A549 (cell line): ENCODE results near the gene FERMT3. TPM values are rescaled to one million over a fixed set of nuclear protein-coding genes. Genes with fewer than 3 reads are reported as not detected.

Experiments
- ATAC-seq, 2 experiments: fragments of 200-7000 bp in 1 of 2; fragments of >200 bp in 1 of 2; cut with Nextera tagmentation in 1 of 2; cut with Tn5 transposase in 1 of 2; 3 replicates each; pipeline versions ENCODE4 v1.8.0 to v1.9.1; 2018 to 2020; ENCODE audit warnings: mild to moderate bottlenecking in 1 of 2, moderate library complexity in 1 of 2
- CTCF ChIA-PET: fragments of 300-600 bp; sonication (Branson Sonifier 250); formaldehyde crosslinking; extraction: SDS; loops from one replicate; lab custom pipeline; 2021; ENCODE audit warnings: antibody characterized with exemption, inconsistent platforms; lab: Yijun Ruan, JAX
- POLR2A ChIA-PET: fragments of 350-600 bp; formaldehyde crosslinking; extraction: SDS; loops from one replicate; lab custom pipeline; 2021; ENCODE audit warnings: antibody characterized with exemption, inconsistent platforms; lab: Yijun Ruan, JAX
- DNase-seq, 2 experiments: peaks; one replicate each; pipeline versions ENCODE4 v3.0.0 to v3.0.0-alpha.2; 2011 to 2016; ENCODE audit warnings: low read depth in 1 of 2, low spot score in 1 of 2
- FAIRE-seq: peaks from 2 replicates; lab custom pipeline; 2011; peaks lifted over from hg19 to GRCh38; lab: Jason Lieb, UNC
- H3K27ac ChIP-seq, 2 experiments: fragments of >200 bp; sonication (Bioruptor Twin); formaldehyde crosslinking; 3 replicates each; pipeline ENCODE4 v1.5.1; 2016 to 2017
- H3K4me1 ChIP-seq: fragments of >200 bp; sonication (Bioruptor Twin); formaldehyde crosslinking; 3 replicates; pipeline ENCODE4 v1.6.1; 2016
- H3K4me2 ChIP-seq: fragments of >200 bp; sonication (Bioruptor Twin); formaldehyde crosslinking; 3 replicates; pipeline ENCODE4 v1.6.1; 2016
- H3K4me3 ChIP-seq: fragments of >200 bp; sonication (Bioruptor Twin); formaldehyde crosslinking; 3 replicates; pipeline ENCODE4 v1.5.1; 2016
- H3K9me3 ChIP-seq: fragments of >200 bp; sonication (Bioruptor Twin); formaldehyde crosslinking; 3 replicates; pipeline ENCODE4 v1.6.1; 2016
- BHLHE40 ChIP-seq: IDR thresholded peaks from 2 replicates; pipeline ENCODE4 v1.6.1; 2012; ENCODE audit warnings: low read depth, low read length, inconsistent platforms
- CBX2 ChIP-seq: fragments of 200-600 bp; sonication (generic); IDR thresholded peaks from 2 replicates; pipeline ENCODE4 v1.6.1; 2016; ENCODE audit warnings: low read depth, mild to moderate bottlenecking, borderline replicate concordance
- CEBPB ChIP-seq, 2 experiments: fragments of >200 bp in 1 of 2; sonication (Bioruptor Twin) in 1 of 2; formaldehyde crosslinking in 1 of 2; IDR thresholded peaks; 2 replicates each; pipeline ENCODE4 v1.6.1; 2012 to 2016
- FOXS1 ChIP-seq: fragments of 250-450 bp; sonication (Bioruptor Pico); IDR thresholded peaks from 2 replicates; pipeline ENCODE4 v1.5.0; 2020; ENCODE audit warnings: mild to moderate bottlenecking, moderate library complexity
- HDAC2 ChIP-seq: fragments of 200-600 bp; sonication (generic); IDR thresholded peaks from 2 replicates; pipeline ENCODE4 v1.6.1; 2016
- HEYL ChIP-seq: fragments of 250-450 bp; sonication (Bioruptor Pico); IDR thresholded peaks from 2 replicates; pipeline ENCODE4 v1.8.0; 2021; ENCODE audit warnings: mild to moderate bottlenecking, moderate library complexity
- JUN ChIP-seq, 2 experiments: fragments of >200 bp; sonication (Bioruptor Twin); formaldehyde crosslinking; IDR thresholded peaks; 2 replicates in 1 of 2; 3 replicates in 1 of 2; pipeline ENCODE4 v1.6.1; 2016 to 2017
- KDM5A ChIP-seq: fragments of 200-600 bp; sonication (generic); IDR thresholded peaks from 2 replicates; pipeline ENCODE4 v1.6.1; 2016; ENCODE audit warnings: antibody characterized with exemption, mild to moderate bottlenecking
- MAZ ChIP-seq: fragments of 150-350 bp; IDR thresholded peaks from 2 replicates; pipeline ENCODE4 v1.6.1; 2014; ENCODE audit warnings: antibody characterized with exemption, low read depth, low read length, borderline replicate concordance
- MYC ChIP-seq: IDR thresholded peaks from 2 replicates; pipeline ENCODE4 v1.6.1; 2012; ENCODE audit warnings: mild to moderate bottlenecking, inconsistent platforms, low read length, improper control_type of control experiment, borderline replicate concordance
- NFE2L2 ChIP-seq: fragments of 150-350 bp; conservative IDR thresholded peaks from 2 replicates; pipeline ENCODE4 v1.6.1; 2014; ENCODE audit warnings: low read length
- NPAS2 ChIP-seq: fragments of 250-450 bp; sonication (Bioruptor Pico); IDR thresholded peaks from 2 replicates; pipeline ENCODE4 v1.8.0; 2022; ENCODE audit warnings: mild to moderate bottlenecking, moderate library complexity, borderline replicate concordance
- NR3C1 ChIP-seq: fragments of >200 bp; sonication (Bioruptor Twin); formaldehyde crosslinking; IDR thresholded peaks from 3 replicates; pipeline ENCODE4 v1.6.1; 2017
- PHF8 ChIP-seq: fragments of 200-600 bp; sonication (generic); IDR thresholded peaks from 2 replicates; pipeline ENCODE4 v1.6.1; 2016; ENCODE audit warnings: low read depth, mild to moderate bottlenecking, antibody characterized with exemption, moderate library complexity, borderline replicate concordance
- POLR2AphosphoS2 ChIP-seq: conservative IDR thresholded peaks from 2 replicates; pipeline ENCODE4 v1.6.1; 2012; ENCODE audit warnings: low read length, improper control_type of control experiment, inconsistent platforms
- SREBF2 ChIP-seq: fragments of 450-650 bp; IDR thresholded peaks from 2 replicates; pipeline ENCODE4 v1.6.1; 2014; ENCODE audit warnings: mild to moderate bottlenecking, moderate library complexity
- ZC3H11A ChIP-seq: fragments of 450-650 bp; IDR thresholded peaks from 2 replicates; pipeline ENCODE4 v1.6.1; 2014; ENCODE audit warnings: antibody characterized with exemption, mild to moderate bottlenecking
- ZFP36 ChIP-seq: fragments of 450-650 bp; IDR thresholded peaks from 2 replicates; pipeline ENCODE4 v1.6.1; 2014; ENCODE audit warnings: borderline replicate concordance; ENCODE audit not compliant: partially characterized antibody
- ZSCAN20 ChIP-seq: fragments of 250-450 bp; sonication (Bioruptor Pico); IDR thresholded peaks from 2 replicates; pipeline ENCODE4 v1.8.0; 2022; ENCODE audit warnings: mild to moderate bottlenecking, moderate library complexity
- WGBS: methylation state at CpG from one replicate; pipeline ENCODE4 v1.1.6; 2017; ENCODE audit errors: missing lambda C conversion rate; 5-methylcytosine and 5-hydroxymethylcytosine counted together
- polyA plus RNA-seq, 4 experiments: library from polyadenylated mRNA; depleted of rRNA in 3 of 4; stranded (reverse); fragments of >200 nt; fragmentation: RNase III in 1 of 4; extraction: RNeasy Plus Mini Kit Qiagen cat#74134 plus additional on column Dnase treatment in 1 of 4; gene quantifications; 2 replicates in 3 of 4; 3 replicates in 1 of 4; pipeline ENCODE4 v1.2.3, GENCODE V29; 2011 to 2017
- TF ChIP-seq, protein P1 (sequence below): fragments of >200 bp; sonication (Bioruptor Twin); formaldehyde crosslinking; IDR thresholded peaks from 3 replicates; pipeline ENCODE4 v1.6.1; 2016
- TF ChIP-seq, protein P2 (sequence below): fragments of 450-650 bp; IDR thresholded peaks from 2 replicates; pipeline ENCODE4 v1.6.1; 2014; ENCODE audit warnings: antibody characterized with exemption
- TF ChIP-seq, protein P3 (sequence below): IDR thresholded peaks from 2 replicates; pipeline ENCODE4 v1.6.1; 2012
- TF ChIP-seq, protein P4 (sequence below): fragments of >200 bp; sonication (Bioruptor Twin); formaldehyde crosslinking; IDR thresholded peaks from 2 replicates; pipeline ENCODE4 v1.6.1; 2016
- TF ChIP-seq, protein P5 (sequence below): IDR thresholded peaks from 2 replicates; pipeline ENCODE4 v1.6.1; 2012; ENCODE audit warnings: low read depth, borderline replicate concordance
- TF ChIP-seq, protein P6 (sequence below): fragments of 250-450 bp; sonication (Bioruptor Pico); IDR thresholded peaks from 2 replicates; pipeline ENCODE4 v1.5.0; 2021; ENCODE audit warnings: mild to moderate bottlenecking, moderate library complexity, borderline replicate concordance

The FERMT3 gene
- polyA plus RNA-seq, 2 of the 4 experiments (the other 2 are of a cell fraction), result 0.56 to 2.1 TPM

DNA sequence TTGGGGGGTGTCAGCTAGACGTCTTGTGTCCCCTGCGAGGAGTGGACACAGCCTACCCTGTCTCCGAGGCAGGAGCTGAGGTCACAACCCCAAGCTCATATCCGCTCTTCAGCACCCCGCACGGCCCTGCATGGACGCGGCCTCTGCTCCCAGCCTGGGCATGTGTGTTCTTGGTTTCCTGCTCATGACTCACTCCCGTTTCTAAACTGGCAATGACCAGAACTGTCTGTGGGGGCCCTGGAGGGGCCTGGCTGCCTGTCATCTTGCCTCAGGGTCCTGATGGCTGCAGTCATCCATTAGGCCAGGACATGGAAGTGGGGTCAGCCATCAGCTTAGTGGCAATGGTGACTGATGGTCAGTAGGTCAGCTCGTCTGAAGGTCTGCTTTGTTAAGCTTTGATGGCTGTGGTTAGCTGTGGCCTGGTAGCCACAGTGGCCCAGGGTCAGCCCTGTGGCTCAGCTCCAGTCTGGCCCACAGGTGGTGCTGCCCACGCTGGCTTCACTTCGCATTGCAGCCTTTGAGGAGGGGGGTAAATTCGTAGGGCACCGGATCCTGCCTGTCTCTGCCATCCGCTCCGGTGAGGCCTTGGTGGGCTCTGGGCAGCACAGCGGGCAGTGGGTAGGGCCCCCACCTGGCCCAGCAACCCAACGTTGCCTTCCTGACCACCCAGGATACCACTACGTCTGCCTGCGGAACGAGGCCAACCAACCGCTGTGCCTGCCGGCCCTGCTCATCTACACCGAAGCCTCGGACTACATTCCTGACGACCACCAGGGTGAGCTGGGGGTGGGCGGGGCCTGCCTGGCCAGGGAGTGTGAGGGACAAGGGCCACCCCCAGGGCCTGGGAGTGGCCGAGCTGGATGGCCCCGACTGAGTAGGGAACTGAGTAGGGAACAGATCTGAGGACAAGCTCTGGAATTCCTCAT is 56.8 kb downstream of the FERMT3 start:
- TF ChIP-seq BHLHE40, result no peak
- TF ChIP-seq, protein P1, sequence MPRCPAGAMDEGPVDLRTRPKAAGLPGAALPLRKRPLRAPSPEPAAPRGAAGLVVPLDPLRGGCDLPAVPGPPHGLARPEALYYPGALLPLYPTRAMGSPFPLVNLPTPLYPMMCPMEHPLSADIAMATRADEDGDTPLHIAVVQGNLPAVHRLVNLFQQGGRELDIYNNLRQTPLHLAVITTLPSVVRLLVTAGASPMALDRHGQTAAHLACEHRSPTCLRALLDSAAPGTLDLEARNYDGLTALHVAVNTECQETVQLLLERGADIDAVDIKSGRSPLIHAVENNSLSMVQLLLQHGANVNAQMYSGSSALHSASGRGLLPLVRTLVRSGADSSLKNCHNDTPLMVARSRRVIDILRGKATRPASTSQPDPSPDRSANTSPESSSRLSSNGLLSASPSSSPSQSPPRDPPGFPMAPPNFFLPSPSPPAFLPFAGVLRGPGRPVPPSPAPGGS, result no peak
- no peak for TF ChIP-seq NFE2L2
- TF ChIP-seq ZC3H11A, result no peak
- TF ChIP-seq, protein P2, sequence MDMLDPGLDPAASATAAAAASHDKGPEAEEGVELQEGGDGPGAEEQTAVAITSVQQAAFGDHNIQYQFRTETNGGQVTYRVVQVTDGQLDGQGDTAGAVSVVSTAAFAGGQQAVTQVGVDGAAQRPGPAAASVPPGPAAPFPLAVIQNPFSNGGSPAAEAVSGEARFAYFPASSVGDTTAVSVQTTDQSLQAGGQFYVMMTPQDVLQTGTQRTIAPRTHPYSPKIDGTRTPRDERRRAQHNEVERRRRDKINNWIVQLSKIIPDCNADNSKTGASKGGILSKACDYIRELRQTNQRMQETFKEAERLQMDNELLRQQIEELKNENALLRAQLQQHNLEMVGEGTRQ, result no peak
- no peak for TF ChIP-seq ZFP36
- no peak for TF ChIP-seq PHF8
- no peak for TF ChIP-seq JUN (IDR thresholded peaks at IDR 0.05)
- no peak for TF ChIP-seq ZSCAN20 (CRISPR knock-in tag)
- TF ChIP-seq, protein P3, sequence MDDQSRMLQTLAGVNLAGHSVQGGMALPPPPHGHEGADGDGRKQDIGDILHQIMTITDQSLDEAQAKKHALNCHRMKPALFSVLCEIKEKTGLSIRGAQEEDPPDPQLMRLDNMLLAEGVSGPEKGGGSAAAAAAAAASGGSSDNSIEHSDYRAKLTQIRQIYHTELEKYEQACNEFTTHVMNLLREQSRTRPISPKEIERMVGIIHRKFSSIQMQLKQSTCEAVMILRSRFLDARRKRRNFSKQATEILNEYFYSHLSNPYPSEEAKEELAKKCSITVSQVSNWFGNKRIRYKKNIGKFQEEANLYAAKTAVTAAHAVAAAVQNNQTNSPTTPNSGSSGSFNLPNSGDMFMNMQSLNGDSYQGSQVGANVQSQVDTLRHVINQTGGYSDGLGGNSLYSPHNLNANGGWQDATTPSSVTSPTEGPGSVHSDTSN, result no peak
- no peak for TF ChIP-seq NR3C1
- TF ChIP-seq CEBPB (IDR thresholded peaks at IDR 0.05), result no peak
- TF ChIP-seq NPAS2, result no peak
- no peak for TF ChIP-seq HEYL (CRISPR knock-in tag)
- TF ChIP-seq KDM5A, result no peak
- no peak for TF ChIP-seq CBX2
- Histone ChIP-seq H3K9me3 (no peaks in the 10 kb centered on the region), H3K4me3 (no peak overlapping the region), H3K27ac (no peak overlapping the region), H3K4me1 (peaks cover 6% of the 10 kb centered on the region), H3K4me2 (no peak overlapping the region)
- FAIRE-seq (no peak), ATAC-seq (peak in 1 of 2 experiments; percentile 39; a peak in 3 of 6 replicates), DNase-seq (no peak)
- ChIA-PET POLR2A (interaction anchor here (1.7 kb wide), 1 partner anchor 41 kb away, joined by 6 read pairs; no protein-coding TSS in a partner anchor), CTCF (interaction anchor here (0.9 to 16.0 kb wide), 8 partner anchors 8 to 92 kb away, joined by 3 to 220 read pairs (median 4); partner anchors contain the start of genes CATSPERZ, ESRRA, PLCB3 and PPP1R14B)
- 82% methylated on average over 17 of the region's 29 CpGs for WGBS

DNA sequence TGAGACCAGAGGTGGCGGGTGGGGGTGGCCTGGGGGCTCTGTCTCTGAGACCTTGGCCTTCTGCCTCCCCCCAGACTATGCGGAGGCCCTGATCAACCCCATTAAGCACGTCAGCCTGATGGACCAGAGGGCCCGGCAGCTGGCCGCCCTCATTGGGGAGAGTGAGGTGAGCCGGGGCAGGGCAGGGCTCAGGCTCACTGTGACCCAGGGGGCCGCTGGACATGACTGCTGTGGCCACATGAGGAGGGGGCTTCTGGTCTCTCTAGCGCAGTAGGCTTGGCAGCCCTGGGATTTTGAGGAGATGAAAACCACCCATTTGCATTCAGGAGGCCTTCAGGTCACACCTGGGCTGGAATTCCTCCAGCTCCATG is 57.4 kb downstream of the FERMT3 start:
- CTCF ChIA-PET, result interaction anchor here (1.0 to 16.0 kb wide), 7 partner anchors 8 to 91 kb away, joined by 3 to 220 read pairs (median 4); partner anchors contain the start of genes CATSPERZ, ESRRA, PLCB3 and PPP1R14B
- Histone ChIP-seq H3K4me3 (no peak overlapping the region), H3K4me2 (no peak overlapping the region), H3K27ac (no peak overlapping the region), H3K4me1 (peaks cover 13% of the 10 kb centered on the region), H3K9me3 (no peaks in the 10 kb centered on the region)
- FAIRE-seq (no peak), DNase-seq (no peak), ATAC-seq (no peak)
- TF ChIP-seq SREBF2 (no peak), MYC (no peak)
- POLR2A ChIA-PET, result interaction anchor here (1.7 kb wide), 1 partner anchor 41 kb away, joined by 6 read pairs; no protein-coding TSS in a partner anchor
- 89% methylated on average over 7 of the region's 8 CpGs for WGBS

DNA sequence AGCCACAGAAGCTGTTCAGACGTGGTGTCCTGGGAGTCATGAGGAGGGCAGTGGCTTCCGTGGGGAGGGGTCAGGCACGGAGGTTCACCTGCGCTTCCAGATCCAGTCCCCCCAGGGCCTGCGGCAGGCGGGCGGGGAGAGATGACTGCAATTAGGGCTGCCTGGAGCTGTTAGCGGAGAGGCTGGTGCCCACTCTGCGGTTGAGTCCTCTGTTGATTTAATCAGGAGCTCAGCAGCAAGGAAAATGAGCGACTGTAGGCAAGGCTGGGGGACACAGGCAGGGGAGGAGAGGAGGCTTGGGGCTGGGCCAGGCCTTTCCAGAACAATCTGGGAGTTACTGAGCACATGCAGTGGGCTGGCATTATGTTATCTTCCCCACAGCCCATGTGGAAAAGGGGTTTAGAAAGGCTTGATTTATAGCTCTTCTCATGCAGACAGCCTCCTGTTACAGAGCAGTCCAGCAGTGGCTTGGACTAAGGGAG is 57.9 kb downstream of the FERMT3 start:
- ATAC-seq, result no peak
- CTCF ChIA-PET, result interaction anchor here (1.1 to 16.0 kb wide), 6 partner anchors 12 to 91 kb away, joined by 3 to 220 read pairs (median 4); partner anchors contain the start of genes CATSPERZ, ESRRA, PLCB3 and PPP1R14B
- TF ChIP-seq NR3C1 (no peak), PHF8 (no peak), CBX2 (no peak), HDAC2 (no peak), FOXS1 (CRISPR knock-in tag) (no peak), MAZ (no peak), NPAS2 (no peak), MYC (no peak), POLR2AphosphoS2 (no peak)
- TF ChIP-seq, protein P4, sequence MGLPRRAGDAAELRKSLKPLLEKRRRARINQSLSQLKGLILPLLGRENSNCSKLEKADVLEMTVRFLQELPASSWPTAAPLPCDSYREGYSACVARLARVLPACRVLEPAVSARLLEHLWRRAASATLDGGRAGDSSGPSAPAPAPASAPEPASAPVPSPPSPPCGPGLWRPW, result no peak
- TF ChIP-seq, protein P5, sequence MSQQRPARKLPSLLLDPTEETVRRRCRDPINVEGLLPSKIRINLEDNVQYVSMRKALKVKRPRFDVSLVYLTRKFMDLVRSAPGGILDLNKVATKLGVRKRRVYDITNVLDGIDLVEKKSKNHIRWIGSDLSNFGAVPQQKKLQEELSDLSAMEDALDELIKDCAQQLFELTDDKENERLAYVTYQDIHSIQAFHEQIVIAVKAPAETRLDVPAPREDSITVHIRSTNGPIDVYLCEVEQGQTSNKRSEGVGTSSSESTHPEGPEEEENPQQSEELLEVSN, result no peak
- TF ChIP-seq, protein P6, sequence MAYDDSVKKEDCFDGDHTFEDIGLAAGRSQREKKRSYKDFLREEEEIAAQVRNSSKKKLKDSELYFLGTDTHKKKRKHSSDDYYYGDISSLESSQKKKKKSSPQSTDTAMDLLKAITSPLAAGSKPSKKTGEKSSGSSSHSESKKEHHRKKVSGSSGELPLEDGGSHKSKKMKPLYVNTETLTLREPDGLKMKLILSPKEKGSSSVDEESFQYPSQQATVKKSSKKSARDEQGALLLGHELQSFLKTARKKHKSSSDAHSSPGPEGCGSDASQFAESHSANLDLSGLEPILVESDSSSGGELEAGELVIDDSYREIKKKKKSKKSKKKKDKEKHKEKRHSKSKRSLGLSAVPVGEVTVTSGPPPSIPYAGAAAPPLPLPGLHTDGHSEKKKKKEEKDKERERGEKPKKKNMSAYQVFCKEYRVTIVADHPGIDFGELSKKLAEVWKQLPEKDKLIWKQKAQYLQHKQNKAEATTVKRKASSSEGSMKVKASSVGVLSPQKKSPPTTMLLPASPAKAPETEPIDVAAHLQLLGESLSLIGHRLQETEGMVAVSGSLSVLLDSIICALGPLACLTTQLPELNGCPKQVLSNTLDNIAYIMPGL (CRISPR knock-in tag), result no peak

More for the DNA sequence above, 57.9 kb downstream of the FERMT3 start:
- peaks cover 14% of the 10 kb centered on the region for H3K4me1 ChIP-seq
- DNase-seq (no peak), FAIRE-seq (no peak)
- no peaks in the 10 kb centered on the region for H3K9me3 ChIP-seq
- no peak overlapping the region for H3K4me3 ChIP-seq
- H3K27ac ChIP-seq, result no peak overlapping the region
- H3K4me2 ChIP-seq, result no peak overlapping the region
- 91% methylated on average over 10 of the region's 10 CpGs for WGBS
- POLR2A ChIA-PET, result no interaction called here
